ENCODE measurements around the gene KCTD4. TPM values are rescaled to one million over a fixed set of nuclear protein-coding genes. Genes with fewer than 3 reads are reported as not detected.
"Not testable (repeated sequence)": the region's sequence is repeated elsewhere in the genome, so short reads cannot be mapped to it uniquely, and the experiment has no call there.

KCTD4 gene
- polyA plus RNA-seq, 2 donors = 0.02 TPM; not detected in 1

DNA sequence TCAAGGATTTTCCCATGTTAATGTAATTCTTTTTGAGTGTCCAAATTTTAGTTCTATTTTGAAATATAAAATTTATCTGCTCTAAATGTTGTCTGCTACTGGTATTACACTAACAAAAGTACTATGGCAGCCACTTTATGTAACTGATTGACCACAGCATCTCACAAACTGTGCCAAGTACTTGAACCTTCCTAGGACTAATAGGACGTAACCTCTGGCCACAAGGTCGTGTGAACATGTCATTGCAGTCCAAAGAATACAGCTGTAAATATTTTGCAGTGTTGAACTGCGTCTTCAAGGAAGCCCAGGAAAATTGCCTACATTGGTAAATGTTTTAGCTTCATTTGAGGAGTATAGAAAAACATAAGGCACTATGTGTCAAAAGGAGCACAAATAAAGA is 1.9 kb downstream of the KCTD4 start:
- Histone ChIP-seq H3K4me1 (ENCODE audit: control insufficient read depth in 2 of 2, insufficient read depth in 2 of 2, low read length in 1 of 2) (peaks cover 0 to 3% of the 10 kb centered on the region in 2 donors), H3K36me3 (ENCODE audit: control insufficient read depth in 2 of 2, insufficient read depth in 2 of 2, low read length in 1 of 2) (no peaks in the 10 kb centered on the region), H3K9me3 (ENCODE audit: control insufficient read depth in 2 of 2, insufficient read depth in 1 of 2, low read depth in 1 of 2, low read length in 1 of 2) (no peaks in the 10 kb centered on the region), H3K27ac (ENCODE audit: low read depth in 2 of 2, low read length in 1 of 2) (no peak overlapping the region), H3K27me3 (ENCODE audit: control insufficient read depth in 1 of 2, insufficient read depth in 2 of 2, low read length in 2 of 2) (no peaks in the 10 kb centered on the region), H3K4me3 (ENCODE audit: low read depth in 1 of 2, low read length in 2 of 2) (no peak overlapping the region)
- 87 to 89% methylated on average over 3 of the region's 3 CpGs for WGBS, 2 donors

- Histone ChIP-seq H3K27ac (ENCODE audit: low read depth in 2 of 2, low read length in 1 of 2) (no peak overlapping the region), H3K4me3 (ENCODE audit: low read depth in 1 of 2, low read length in 2 of 2) (no peak overlapping the region), H3K9me3 (ENCODE audit: control insufficient read depth in 2 of 2, insufficient read depth in 1 of 2, low read depth in 1 of 2, low read length in 1 of 2) (no peaks in the 10 kb centered on the region), H3K27me3 (ENCODE audit: control insufficient read depth in 1 of 2, insufficient read depth in 2 of 2, low read length in 2 of 2) (no peaks in the 10 kb centered on the region), H3K4me1 (ENCODE audit: control insufficient read depth in 2 of 2, insufficient read depth in 2 of 2, low read length in 1 of 2) (peaks cover 0 to 3% of the 10 kb centered on the region in 2 donors), H3K36me3 (ENCODE audit: control insufficient read depth in 2 of 2, insufficient read depth in 2 of 2, low read length in 1 of 2) (no peaks in the 10 kb centered on the region)
- WGBS, 2 donors = 88 to 94% methylated on average over 2 of the region's 2 CpGs
Observed at GRCh38 chr13:45198041-45198440, 2.8 kb downstream of the KCTD4 start.

DNA sequence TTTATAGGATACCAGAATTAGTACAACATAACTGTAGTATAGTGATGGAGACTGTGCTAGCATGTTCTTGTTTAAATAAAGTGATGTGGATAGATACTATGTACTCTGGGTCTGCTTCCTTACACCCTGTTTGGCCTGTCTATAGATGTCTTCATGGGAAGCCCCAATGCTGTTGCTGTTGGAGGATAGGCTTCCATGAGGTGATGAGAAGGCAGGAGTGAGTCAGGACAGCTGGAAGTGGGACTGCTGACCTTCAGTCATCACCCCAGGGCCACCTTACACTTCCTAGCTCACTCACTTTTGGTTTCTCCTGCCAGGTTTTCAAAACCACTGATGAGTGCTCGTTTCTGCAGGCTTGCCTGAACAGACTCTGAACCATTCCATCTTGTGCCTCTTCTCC is 4.2 kb downstream of the KCTD4 start:
- 35 to 47% methylated on average over 1 of the region's 1 CpG for WGBS, 2 donors
- Histone ChIP-seq H3K4me1 (ENCODE audit: control insufficient read depth in 2 of 2, insufficient read depth in 2 of 2, low read length in 1 of 2) (peaks cover 0 to 3% of the 10 kb centered on the region in 2 donors), H3K9me3 (ENCODE audit: control insufficient read depth in 2 of 2, insufficient read depth in 1 of 2, low read depth in 1 of 2, low read length in 1 of 2) (no peaks in the 10 kb centered on the region)

GRCh38 chr13:45196096-45196495 is 4.7 kb downstream of the KCTD4 start:
- no peaks in the 10 kb centered on the region for H3K27me3 ChIP-seq (ENCODE audit: control insufficient read depth in 1 of 2, insufficient read depth in 2 of 2, low read length in 2 of 2)
- no peak overlapping the region for H3K4me3 ChIP-seq (ENCODE audit: low read depth in 1 of 2, low read length in 2 of 2)
- no peaks in the 10 kb centered on the region for H3K36me3 ChIP-seq (ENCODE audit: control insufficient read depth in 2 of 2, insufficient read depth in 2 of 2, low read length in 1 of 2)
- H3K4me1 ChIP-seq (ENCODE audit: control insufficient read depth in 2 of 2, insufficient read depth in 2 of 2, low read length in 1 of 2) = peaks cover 0 to 3% of the 10 kb centered on the region in 2 donors
- 78 to 84% methylated on average over 3 of the region's 3 CpGs for WGBS, 2 donors
- no peak overlapping the region for H3K27ac ChIP-seq (ENCODE audit: low read depth in 2 of 2, low read length in 1 of 2)
- no peaks in the 10 kb centered on the region for H3K9me3 ChIP-seq (ENCODE audit: control insufficient read depth in 2 of 2, insufficient read depth in 1 of 2, low read depth in 1 of 2, low read length in 1 of 2)

More for the DNA sequence above, 4.2 kb downstream of the KCTD4 start:
- Histone ChIP-seq H3K4me3 (ENCODE audit: low read depth in 1 of 2, low read length in 2 of 2) (no peak overlapping the region), H3K36me3 (ENCODE audit: control insufficient read depth in 2 of 2, insufficient read depth in 2 of 2, low read length in 1 of 2) (no peaks in the 10 kb centered on the region), H3K27ac (ENCODE audit: low read depth in 2 of 2, low read length in 1 of 2) (no peak overlapping the region), H3K27me3 (ENCODE audit: control insufficient read depth in 1 of 2, insufficient read depth in 2 of 2, low read length in 2 of 2) (no peaks in the 10 kb centered on the region)

GRCh38 chr13:45195421-45195820 is 5.4 kb downstream of the KCTD4 start:
- Histone ChIP-seq H3K4me1 (ENCODE audit: control insufficient read depth in 2 of 2, insufficient read depth in 2 of 2, low read length in 1 of 2) (peaks cover 0 to 3% of the 10 kb centered on the region in 2 donors), H3K27me3 (ENCODE audit: control insufficient read depth in 1 of 2, insufficient read depth in 2 of 2, low read length in 2 of 2) (no peaks in the 10 kb centered on the region), H3K9me3 (ENCODE audit: control insufficient read depth in 2 of 2, insufficient read depth in 1 of 2, low read depth in 1 of 2, low read length in 1 of 2) (no peaks in the 10 kb centered on the region), H3K27ac (ENCODE audit: low read depth in 2 of 2, low read length in 1 of 2) (no peak overlapping the region), H3K4me3 (ENCODE audit: low read depth in 1 of 2, low read length in 2 of 2) (no peak overlapping the region), H3K36me3 (ENCODE audit: control insufficient read depth in 2 of 2, insufficient read depth in 2 of 2, low read length in 1 of 2) (no peaks in the 10 kb centered on the region)
- 98 to 100% methylated on average over 1 of the region's 1 CpG for WGBS, 2 donors

- Histone ChIP-seq H3K4me3 (ENCODE audit: low read depth in 1 of 2, low read length in 2 of 2) (no peak overlapping the region), H3K4me1 (ENCODE audit: control insufficient read depth in 2 of 2, insufficient read depth in 2 of 2, low read length in 1 of 2) (peaks cover 0 to 3% of the 10 kb centered on the region in 2 donors), H3K9me3 (ENCODE audit: control insufficient read depth in 2 of 2, insufficient read depth in 1 of 2, low read depth in 1 of 2, low read length in 1 of 2) (no peaks in the 10 kb centered on the region), H3K36me3 (ENCODE audit: control insufficient read depth in 2 of 2, insufficient read depth in 2 of 2, low read length in 1 of 2) (no peaks in the 10 kb centered on the region), H3K27ac (ENCODE audit: low read depth in 2 of 2, low read length in 1 of 2) (no peak overlapping the region), H3K27me3 (ENCODE audit: control insufficient read depth in 1 of 2, insufficient read depth in 2 of 2, low read length in 2 of 2) (no peaks in the 10 kb centered on the region)
- 74 to 80% methylated on average over 15 of the region's 15 CpGs for WGBS, 2 donors
Observed at GRCh38 chr13:45194081-45194939, 6.5 kb downstream of the KCTD4 start.

DNA sequence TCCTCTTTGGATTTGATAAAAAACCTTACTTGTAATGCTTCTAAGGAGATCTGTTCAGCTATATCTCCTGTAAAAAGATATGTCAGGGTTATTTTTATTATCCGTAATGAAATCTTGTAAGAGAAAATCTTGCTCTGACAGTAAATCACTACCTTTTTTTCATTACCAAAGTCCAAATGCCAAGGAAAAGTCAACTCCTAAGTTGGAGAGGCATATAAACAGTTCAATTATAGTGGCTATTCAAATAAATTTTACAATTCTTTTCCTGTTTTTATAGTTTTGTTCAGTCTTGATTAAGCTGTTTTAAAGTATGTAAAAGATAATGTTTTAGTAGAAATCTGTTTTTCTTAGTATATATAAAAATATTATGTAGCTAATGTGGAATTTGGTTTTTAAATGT is 9.0 kb downstream of the KCTD4 start:
- H3K27ac ChIP-seq (ENCODE audit: low read depth in 2 of 2, low read length in 1 of 2) = no peak overlapping the region
- no peaks in the 10 kb centered on the region for H3K27me3 ChIP-seq (ENCODE audit: control insufficient read depth in 1 of 2, insufficient read depth in 2 of 2, low read length in 2 of 2)
- H3K4me1 ChIP-seq (ENCODE audit: control insufficient read depth in 2 of 2, insufficient read depth in 2 of 2, low read length in 1 of 2) = peaks cover 0 to 3% of the 10 kb centered on the region in 2 donors
- no peaks in the 10 kb centered on the region for H3K9me3 ChIP-seq (ENCODE audit: control insufficient read depth in 2 of 2, insufficient read depth in 1 of 2, low read depth in 1 of 2, low read length in 1 of 2)
- H3K4me3 ChIP-seq (ENCODE audit: low read depth in 1 of 2, low read length in 2 of 2) = no peak overlapping the region
- WGBS, 2 donors = 57 to 90% methylated on average over 1 of the region's 1 CpG
- H3K36me3 ChIP-seq (ENCODE audit: control insufficient read depth in 2 of 2, insufficient read depth in 2 of 2, low read length in 1 of 2) = no peaks in the 10 kb centered on the region

DNA sequence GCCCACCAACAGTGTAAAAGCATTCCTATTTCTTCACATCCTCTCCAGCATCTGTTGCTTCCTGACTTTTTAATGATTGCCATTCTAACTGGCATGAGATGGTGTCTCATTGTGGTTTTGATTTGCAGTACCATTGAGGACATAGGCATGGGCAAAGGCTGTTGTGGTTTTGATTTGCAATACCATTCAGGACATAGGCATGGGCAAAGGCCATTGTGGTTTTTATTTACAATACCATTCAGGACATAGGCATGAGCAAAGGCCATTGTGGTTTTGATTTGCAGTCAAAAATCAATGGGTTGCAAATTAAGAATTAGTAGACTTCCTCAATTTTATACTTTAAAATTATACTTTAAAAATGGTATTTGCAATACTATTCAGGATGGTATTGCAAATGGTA is 11.3 kb downstream of the KCTD4 start:
- H3K27me3 ChIP-seq (ENCODE audit: control insufficient read depth in 1 of 2, insufficient read depth in 2 of 2, low read length in 2 of 2); H3K4me1 ChIP-seq (ENCODE audit: control insufficient read depth in 2 of 2, insufficient read depth in 2 of 2, low read length in 1 of 2); H3K36me3 ChIP-seq (ENCODE audit: control insufficient read depth in 2 of 2, insufficient read depth in 2 of 2, low read length in 1 of 2); H3K9me3 ChIP-seq (ENCODE audit: control insufficient read depth in 2 of 2, insufficient read depth in 1 of 2, low read depth in 1 of 2, low read length in 1 of 2); H3K4me3 ChIP-seq (ENCODE audit: low read depth in 1 of 2, low read length in 2 of 2); H3K27ac ChIP-seq (ENCODE audit: low read depth in 2 of 2, low read length in 1 of 2): not testable (repeated sequence)

DNA sequence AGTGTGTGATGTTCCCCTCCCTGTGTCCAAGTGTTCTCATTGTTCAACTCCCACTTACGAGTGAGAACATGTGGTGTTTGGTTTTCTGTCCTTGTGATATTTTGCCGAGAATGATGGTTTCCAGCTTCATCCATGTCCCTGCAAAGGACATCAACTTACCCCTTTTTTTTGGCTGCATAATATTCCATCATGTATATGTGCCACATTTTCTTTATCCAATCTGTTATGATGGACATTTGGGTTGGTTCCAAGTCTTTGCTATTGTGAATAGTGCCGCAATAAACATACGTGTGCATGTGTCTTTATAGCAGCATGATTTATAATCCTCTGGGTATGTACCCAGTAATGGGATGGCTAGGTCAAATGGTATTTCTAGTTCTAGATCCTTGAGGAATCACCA is 11.8 kb downstream of the KCTD4 start:
- H3K4me1 ChIP-seq (ENCODE audit: control insufficient read depth in 2 of 2, insufficient read depth in 2 of 2, low read length in 1 of 2); H3K9me3 ChIP-seq (ENCODE audit: control insufficient read depth in 2 of 2, insufficient read depth in 1 of 2, low read depth in 1 of 2, low read length in 1 of 2); H3K27ac ChIP-seq (ENCODE audit: low read depth in 2 of 2, low read length in 1 of 2); H3K36me3 ChIP-seq (ENCODE audit: control insufficient read depth in 2 of 2, insufficient read depth in 2 of 2, low read length in 1 of 2); H3K4me3 ChIP-seq (ENCODE audit: low read depth in 1 of 2, low read length in 2 of 2); H3K27me3 ChIP-seq (ENCODE audit: control insufficient read depth in 1 of 2, insufficient read depth in 2 of 2, low read length in 2 of 2): not testable (repeated sequence)
- 99% methylated on average over 4 of the region's 4 CpGs for whole genome bisulfite sequencing, 2 donors

GRCh38 chr13:45185286-45185685 is 15.6 kb downstream of the KCTD4 start:
- H3K36me3 ChIP-seq (ENCODE audit: control insufficient read depth in 2 of 2, insufficient read depth in 2 of 2, low read length in 1 of 2) = no peaks in the 10 kb centered on the region
- no peaks in the 10 kb centered on the region for H3K9me3 ChIP-seq (ENCODE audit: control insufficient read depth in 2 of 2, insufficient read depth in 1 of 2, low read depth in 1 of 2, low read length in 1 of 2)
- no peak overlapping the region for H3K27ac ChIP-seq (ENCODE audit: low read depth in 2 of 2, low read length in 1 of 2)
- WGBS, 2 donors = 92 to 97% methylated on average over 2 of the region's 2 CpGs
- no peaks in the 10 kb centered on the region for H3K4me1 ChIP-seq (ENCODE audit: control insufficient read depth in 2 of 2, insufficient read depth in 2 of 2, low read length in 1 of 2)
- no peaks in the 10 kb centered on the region for H3K27me3 ChIP-seq (ENCODE audit: control insufficient read depth in 1 of 2, insufficient read depth in 2 of 2, low read length in 2 of 2)
- H3K4me3 ChIP-seq (ENCODE audit: low read depth in 1 of 2, low read length in 2 of 2) = no peak overlapping the region
